B cell (primary cell): ENCODE measurements around the gene F8. TPM values are rescaled to one million over a fixed set of nuclear protein-coding genes. Genes with fewer than 3 reads are reported as not detected.

Experiments
- ATAC-seq: fragments of 200-7000 bp; cut with Tn5 transposase; one replicate; pipeline ENCODE4 v1.10.0; 2021; ENCODE audit warnings: low read depth, mild to moderate bottlenecking, moderate number of reproducible peaks, moderate library complexity
- CTCF ChIA-PET: fragments of 350-600 bp; sonication (Branson Sonifier 250); formaldehyde crosslinking; loops from one replicate; lab custom pipeline; 2021; ENCODE audit warnings: antibody characterized with exemption, inconsistent platforms; lab: Charles Lee
- POLR2A ChIA-PET: fragments of 350-600 bp; sonication (Branson Sonifier 250); formaldehyde crosslinking; loops from one replicate; lab custom pipeline; 2021; ENCODE audit warnings: antibody characterized with exemption; lab: Charles Lee
- DNase-seq: peaks from one replicate; pipeline ENCODE4 v3.0.0; 2013
- H2AFZ ChIP-seq: 2 replicates; pipeline ENCODE4 v1.6.1; 2012; ENCODE audit warnings: mild to moderate bottlenecking, low read depth, low read length; ENCODE audit not compliant: insufficient read depth, poor library complexity, severe bottlenecking
- H3K27ac ChIP-seq, 2 donors: 1 replicate in 1 of 2; 2 replicates in 1 of 2; pipeline ENCODE4 v1.5.1; 2012 to 2013; ENCODE audit warnings: low read length in 2 of 2, mild to moderate bottlenecking in 2 of 2, moderate library complexity in 1 of 2
- H3K27me3 ChIP-seq, 4 experiments: fragments of 200-600 bp in 1 of 4; sonication (generic) in 1 of 4; replicated peaks in 1 of 4; 1 replicate in 2 of 4; 2 replicates in 2 of 4; pipeline versions ENCODE4 v1.6.1 to v1.7.0; 2013 to 2016; ENCODE audit warnings: low read length in 3 of 4, mild to moderate bottlenecking in 2 of 4, mixed read lengths in 1 of 4, moderate library complexity in 1 of 4; ENCODE audit not compliant: insufficient read depth in 4 of 4, control insufficient read depth in 3 of 4; ENCODE audit errors: control extremely low read depth in 1 of 4
- H3K36me3 ChIP-seq, 2 experiments: replicated peaks in 1 of 2; 1 replicate in 1 of 2; 2 replicates in 1 of 2; pipeline versions ENCODE4 v1.6.1 to v1.7.1; 2013; ENCODE audit warnings: low read length in 1 of 2; ENCODE audit not compliant: insufficient read depth in 2 of 2, control insufficient read depth in 1 of 2; ENCODE audit errors: control extremely low read depth in 1 of 2, extremely low read depth in 1 of 2
- H3K4me1 ChIP-seq, 2 donors: fragments of 200-600 bp in 1 of 2; sonication (generic) in 1 of 2; 1 replicate in 1 of 2; 2 replicates in 1 of 2; pipeline versions ENCODE4 v1.5.1 to v1.6.1; 2013 to 2017; ENCODE audit warnings: low read length in 2 of 2; ENCODE audit not compliant: control insufficient read depth in 2 of 2, insufficient read depth in 2 of 2
- H3K4me2 ChIP-seq: replicated peaks from 2 replicates; pipeline ENCODE3; 2012; ENCODE audit warnings: mild to moderate bottlenecking, low read depth, low read length; ENCODE audit not compliant: poor library complexity, severe bottlenecking
- H3K4me3 ChIP-seq, 5 experiments: fragments of 200-600 bp in 1 of 5; sonication (generic) in 1 of 5; 1 replicate in 3 of 5; 2 replicates in 2 of 5; pipeline versions ENCODE4 v1.5.1 to v1.7.0; 2011 to 2016; ENCODE audit warnings: low read length in 4 of 5, mild to moderate bottlenecking in 4 of 5, low read depth in 2 of 5, control low read depth in 1 of 5, moderate library complexity in 1 of 5; ENCODE audit not compliant: insufficient read depth in 1 of 5; ENCODE audit errors: control extremely low read depth in 1 of 5, extremely low read depth in 1 of 5
- H3K79me2 ChIP-seq: fragments of 200-600 bp; sonication (generic); one replicate; pipeline ENCODE4 v1.6.0; 2016; ENCODE audit warnings: low read length; ENCODE audit not compliant: control insufficient read depth, insufficient read depth
- H3K9ac ChIP-seq: fragments of 200-600 bp; sonication (generic); 2 replicates; pipeline ENCODE4 v1.6.1; 2017; ENCODE audit warnings: mild to moderate bottlenecking, low read length, moderate library complexity
- H3K9me3 ChIP-seq, 3 donors: one replicate each; pipeline versions ENCODE4 v1.6.1 to v1.7.1; 2013; ENCODE audit warnings: low read length in 2 of 3; ENCODE audit not compliant: control insufficient read depth in 2 of 3, insufficient read depth in 1 of 3; ENCODE audit errors: control extremely low read depth in 1 of 3
- H4K20me1 ChIP-seq: 2 replicates; pipeline ENCODE4 v1.6.0; 2012; ENCODE audit warnings: mild to moderate bottlenecking, low read length; ENCODE audit not compliant: insufficient read depth, control insufficient read depth, poor library complexity, severe bottlenecking
- H3K27ac Mint-ChIP-seq: one replicate; pipeline ENCODE4 v1.8.0; 2021; ENCODE audit warnings: mixed read lengths
- H3K27me3 Mint-ChIP-seq: one replicate; pipeline ENCODE4 v1.8.0; 2021; ENCODE audit warnings: mixed read lengths
- H3K4me1 Mint-ChIP-seq: one replicate; pipeline ENCODE4 v1.8.0; 2021; ENCODE audit warnings: mixed read lengths
- H3K4me3 Mint-ChIP-seq: one replicate; pipeline ENCODE4 v1.8.0; 2021; ENCODE audit warnings: mixed read lengths
- H3K9me3 Mint-ChIP-seq: one replicate; pipeline ENCODE4 v1.8.0; 2022; ENCODE audit warnings: mixed read lengths; ENCODE audit not compliant: insufficient read depth
- EZH2 ChIP-seq: IDR thresholded peaks from 2 replicates; pipeline ENCODE4 v1.6.1; 2012; ENCODE audit warnings: borderline replicate concordance, low read depth, mild to moderate bottlenecking, moderate library complexity, low read length; ENCODE audit not compliant: insufficient read depth, poor library complexity, severe bottlenecking
- WGBS: methylation state at CpG from one replicate; pipeline ENCODE4 v1.1.5; 2013; ENCODE audit warnings: missing lambda C conversion rate; ENCODE audit not compliant: insufficient coverage; 5-methylcytosine and 5-hydroxymethylcytosine counted together
- intact Hi-C: fragments of 100-400 bp; cut with micrococcal nuclease; formaldehyde crosslinking; loops from one replicate; pipeline ENCODE4 v1.10.0; 2022
- polyA plus RNA-seq: library from polyadenylated mRNA; depleted of rRNA; stranded (reverse); fragments of >200 nt; gene quantifications from 2 replicates; pipeline ENCODE4 v1.2.3, GENCODE V29; 2012
- total RNA-seq, 2 donors: library from RNA; stranded (reverse); fragments of 120-200 nt in 1 of 2; gene quantifications; 1 replicate in 1 of 2; 2 replicates in 1 of 2; pipeline versions ENCODE4 v1.2.3 to v1.2.4, GENCODE V29; 2013 to 2022
- TF ChIP-seq, protein P1 (sequence below): fragments of 200-600 bp; IDR thresholded peaks from one replicate; pipeline ENCODE4 v1.8.0; 2022; ENCODE audit warnings: antibody characterized with exemption, mild to moderate bottlenecking

F8 gene
- total and polyA plus RNA-seq, 2 donors (not counting 1 experiment from before 2014, with no cell fraction given), result 0.86 to 1.4 TPM

DNA sequence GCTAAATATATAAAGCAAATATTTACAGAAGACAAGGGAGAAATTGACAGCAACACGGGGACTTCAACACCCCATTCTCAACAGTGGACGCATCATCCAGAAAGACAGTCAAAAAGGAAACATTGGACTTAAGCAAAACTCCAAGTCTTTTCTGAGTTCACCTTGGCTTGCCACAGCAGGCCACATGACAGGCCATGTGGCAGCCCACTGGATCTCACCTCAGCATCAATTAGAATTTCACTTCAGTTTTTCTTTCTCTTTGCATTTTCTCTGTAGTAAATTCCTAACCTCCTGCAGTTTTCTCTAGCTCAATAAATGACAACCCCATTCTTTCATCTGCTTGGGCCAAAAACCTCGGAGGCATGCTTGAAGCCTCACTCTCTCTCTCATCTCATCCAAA lies 200.5 kb downstream of the F8 start:
- Histone ChIP-seq H3K4me2 (no peak overlapping the region), H3K9me3 (no peaks in the 10 kb centered on the region), H3K36me3 (no peaks in the 10 kb centered on the region), H3K4me1 (peaks cover 10 to 21% of the 10 kb centered on the region in 2 donors), H3K79me2 (no peaks in the 10 kb centered on the region), H2AFZ (no peak overlapping the region), H3K27ac (no peak overlapping the region), H3K4me3 (no peak overlapping the region), H4K20me1 (no peaks in the 10 kb centered on the region), H3K27me3 (no peaks in the 10 kb centered on the region), H3K9ac (no peak overlapping the region)
- no peak overlapping the region for H3K4me3 Mint-ChIP-seq
- ChIA-PET CTCF (no interaction called here), POLR2A (no interaction called here)
- DNase-seq, result no peak
- H3K9me3 Mint-ChIP-seq, result no peaks in the 10 kb centered on the region
- no peak overlapping the region for H3K27ac Mint-ChIP-seq
- TF ChIP-seq, protein P1, sequence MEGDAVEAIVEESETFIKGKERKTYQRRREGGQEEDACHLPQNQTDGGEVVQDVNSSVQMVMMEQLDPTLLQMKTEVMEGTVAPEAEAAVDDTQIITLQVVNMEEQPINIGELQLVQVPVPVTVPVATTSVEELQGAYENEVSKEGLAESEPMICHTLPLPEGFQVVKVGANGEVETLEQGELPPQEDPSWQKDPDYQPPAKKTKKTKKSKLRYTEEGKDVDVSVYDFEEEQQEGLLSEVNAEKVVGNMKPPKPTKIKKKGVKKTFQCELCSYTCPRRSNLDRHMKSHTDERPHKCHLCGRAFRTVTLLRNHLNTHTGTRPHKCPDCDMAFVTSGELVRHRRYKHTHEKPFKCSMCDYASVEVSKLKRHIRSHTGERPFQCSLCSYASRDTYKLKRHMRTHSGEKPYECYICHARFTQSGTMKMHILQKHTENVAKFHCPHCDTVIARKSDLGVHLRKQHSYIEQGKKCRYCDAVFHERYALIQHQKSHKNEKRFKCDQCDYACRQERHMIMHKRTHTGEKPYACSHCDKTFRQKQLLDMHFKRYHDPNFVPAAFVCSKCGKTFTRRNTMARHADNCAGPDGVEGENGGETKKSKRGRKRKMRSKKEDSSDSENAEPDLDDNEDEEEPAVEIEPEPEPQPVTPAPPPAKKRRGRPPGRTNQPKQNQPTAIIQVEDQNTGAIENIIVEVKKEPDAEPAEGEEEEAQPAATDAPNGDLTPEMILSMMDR, result no peak
- TF ChIP-seq EZH2, result no peak
- intact Hi-C loops, result no loop called here
- 100% methylated on average over 1 of the region's 3 CpGs for WGBS
- H3K27me3 Mint-ChIP-seq, result no peaks in the 10 kb centered on the region
- no peak for ATAC-seq
- peaks cover 19% of the 10 kb centered on the region for H3K4me1 Mint-ChIP-seq

DNA sequence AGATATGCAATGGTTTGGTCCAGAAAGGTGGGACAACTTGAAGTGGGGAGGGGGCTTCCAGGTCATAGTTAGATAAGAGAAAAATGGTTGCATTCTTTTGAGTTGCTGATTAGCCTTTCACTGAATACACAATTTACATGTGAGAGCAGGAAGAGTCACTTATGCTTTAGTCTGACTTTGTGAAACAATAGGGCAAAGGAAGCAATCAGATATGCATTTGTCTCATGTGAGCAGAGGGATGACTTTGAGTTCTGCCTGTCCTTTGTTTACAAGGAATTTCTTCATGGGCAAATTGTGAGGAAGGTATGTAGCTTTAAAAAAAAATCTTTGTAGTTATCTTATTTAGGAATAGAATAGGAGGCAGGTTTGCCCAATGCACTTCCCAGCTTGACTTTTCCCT lies 201.0 kb downstream of the F8 start:
- DNase-seq, result no peak
- H3K9ac ChIP-seq, result no peak overlapping the region

More for the DNA sequence above, 201.0 kb downstream of the F8 start:
- POLR2A ChIA-PET, result no interaction called here
- CTCF ChIA-PET, result no interaction called here
- Histone ChIP-seq H3K27me3 (no peaks in the 10 kb centered on the region), H3K4me3 (no peak overlapping the region), H3K4me2 (no peak overlapping the region), H3K9me3 (no peaks in the 10 kb centered on the region), H2AFZ (no peak overlapping the region), H4K20me1 (no peaks in the 10 kb centered on the region), H3K79me2 (no peaks in the 10 kb centered on the region), H3K36me3 (no peaks in the 10 kb centered on the region), H3K4me1 (peaks cover 9 to 16% of the 10 kb centered on the region in 2 donors), H3K27ac (no peak overlapping the region)
- H3K27me3 Mint-ChIP-seq, result no peaks in the 10 kb centered on the region
- TF ChIP-seq EZH2, result no peak
- TF ChIP-seq, protein P1, result no peak
- H3K4me1 Mint-ChIP-seq, result peaks cover 19% of the 10 kb centered on the region
- intact Hi-C loops, result no loop called here
- no peaks in the 10 kb centered on the region for H3K9me3 Mint-ChIP-seq
- H3K27ac Mint-ChIP-seq, result no peak overlapping the region
- H3K4me3 Mint-ChIP-seq, result no peak overlapping the region
- no peak for ATAC-seq
